NCI-H1436 (cell line): ENCODE measurements around the gene LIPE.
A peak's percentile ranks its signal among the peaks of the same experiment; 100 is the strongest.

ENCODE experiments used
- DNase-seq: peaks from one replicate; lab custom pipeline; 2025; lab: John Stamatoyannopoulos, UW

The LIPE gene

GRCh38 chr19:42412661-42413076, 14.5 kb downstream of the LIPE start:
- no peak for DNase-seq

DNA sequence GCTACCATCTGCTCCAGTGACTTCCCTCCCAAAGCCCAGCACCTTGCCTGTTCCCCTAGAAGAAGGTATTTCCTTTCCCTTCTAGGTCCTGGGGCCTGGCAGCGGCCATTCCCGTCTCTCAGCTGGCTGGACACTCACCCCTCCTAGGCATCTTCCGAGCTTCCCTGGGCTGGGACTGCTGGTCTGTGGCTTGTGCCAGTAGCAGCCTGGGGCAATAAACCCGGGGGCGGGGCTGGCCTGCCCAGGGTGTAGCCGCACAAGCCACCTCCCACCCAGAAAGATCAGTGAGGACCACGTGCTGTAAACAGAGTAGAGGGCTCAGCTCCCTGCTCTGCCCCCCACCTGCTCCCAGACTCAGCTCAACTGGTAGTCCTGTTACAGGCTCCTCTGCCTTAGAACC, 15.0 kb downstream of the LIPE start:
- no peak for DNase-seq

DNA sequence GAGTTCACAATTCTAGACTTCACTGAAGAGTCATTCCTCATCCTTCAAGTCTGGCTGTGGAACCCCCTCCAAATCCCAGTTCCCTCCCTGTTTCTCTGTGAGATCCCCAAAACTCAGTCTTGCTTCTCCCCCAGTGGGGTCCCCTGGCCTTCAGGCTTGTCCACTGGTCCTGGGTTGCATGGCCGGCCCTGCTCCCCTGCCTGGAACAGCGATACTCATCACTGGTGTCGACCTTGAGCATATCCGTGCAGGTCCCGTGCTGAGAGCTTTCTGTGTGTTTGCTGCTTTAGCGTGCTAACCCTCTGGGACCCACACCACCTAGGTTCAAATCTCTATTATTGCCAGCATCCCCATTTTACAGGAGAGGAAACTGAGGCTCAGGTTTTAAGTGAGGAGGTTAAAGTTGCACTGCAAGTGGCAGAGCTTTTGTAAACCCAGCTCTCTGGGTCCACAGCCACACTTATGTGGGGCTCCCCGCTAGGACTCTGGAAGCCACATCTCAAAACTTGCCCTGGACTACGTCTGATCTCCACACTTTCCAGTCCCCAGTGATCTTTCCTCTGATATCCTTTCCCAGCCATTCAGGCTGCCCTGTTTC, 15.5 kb downstream of the LIPE start:
- DNase-seq: no peak

DNA sequence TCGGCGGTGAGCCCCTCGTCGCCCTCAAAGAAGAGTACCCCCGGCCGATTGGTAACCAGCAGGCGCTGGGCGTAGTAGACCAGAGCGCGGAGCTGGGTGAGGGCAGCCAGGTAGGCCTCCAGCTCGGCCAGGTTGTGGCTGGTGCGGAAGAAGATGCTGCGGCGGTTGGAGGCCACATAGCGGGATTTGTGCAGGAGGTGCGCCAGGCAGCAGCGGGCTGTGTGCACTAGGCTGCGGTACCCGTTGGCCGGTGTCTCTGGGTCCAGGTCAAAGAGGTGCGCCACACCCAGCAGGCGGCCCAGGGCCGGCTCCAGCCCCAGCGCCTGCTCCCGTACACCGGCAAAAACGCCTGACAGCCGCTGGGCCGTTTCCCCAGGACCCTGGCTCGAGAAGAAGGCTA, 16.8 kb downstream of the LIPE start:
- no peak for DNase-seq

DNA sequence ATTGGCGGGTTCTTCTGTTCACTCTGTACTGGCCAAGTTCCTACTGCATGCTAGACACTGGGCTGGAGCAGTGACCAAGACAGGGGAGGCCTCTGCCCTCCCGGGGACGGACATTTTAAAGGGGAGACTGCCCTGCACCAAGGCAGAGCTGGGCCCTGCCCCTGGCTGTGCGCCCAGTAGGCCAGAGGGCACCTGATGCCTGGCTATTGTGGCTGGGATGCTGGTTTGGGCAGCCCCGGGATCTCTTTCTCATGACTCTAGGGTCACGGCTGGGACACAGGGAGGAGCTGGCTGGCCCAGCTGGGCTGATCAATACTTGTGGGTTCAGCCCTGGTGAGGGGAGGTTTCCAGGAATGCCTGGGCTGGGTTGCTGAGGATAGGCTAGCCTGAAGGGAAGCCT, 17.7 kb downstream of the LIPE start:
- DNase-seq: no peak

GRCh38 chr19:42407816-42408175, 19.4 kb downstream of the LIPE start:
- no peak for DNase-seq

GRCh38 chr19:42407085-42407815, 19.9 kb downstream of the LIPE start:
- no peak for DNase-seq

- DNase-seq: no peak
Observed at GRCh38 chr19:42406111-42406510, 21.1 kb downstream of the LIPE start.

DNA sequence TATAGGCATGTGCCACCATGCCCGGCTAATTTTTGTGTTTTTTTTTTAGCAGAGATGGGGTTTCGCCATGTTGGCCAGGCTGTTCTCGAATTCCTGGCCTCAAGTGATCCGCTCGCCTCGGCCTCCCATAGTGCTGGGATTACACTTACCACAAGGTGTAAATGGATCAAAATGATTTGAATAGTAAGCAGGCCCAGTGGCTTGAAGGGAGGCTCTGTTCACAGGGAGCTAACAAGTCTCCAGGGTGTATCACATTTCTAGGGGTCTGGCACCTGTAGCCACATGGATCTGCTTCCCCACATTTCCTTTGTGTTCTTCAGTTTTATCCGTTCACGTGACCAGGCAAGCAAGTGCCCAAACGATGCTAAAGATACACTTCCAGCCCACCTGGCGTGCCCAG, 23.6 kb downstream of the LIPE start:
- DNase-seq: no peak

DNA sequence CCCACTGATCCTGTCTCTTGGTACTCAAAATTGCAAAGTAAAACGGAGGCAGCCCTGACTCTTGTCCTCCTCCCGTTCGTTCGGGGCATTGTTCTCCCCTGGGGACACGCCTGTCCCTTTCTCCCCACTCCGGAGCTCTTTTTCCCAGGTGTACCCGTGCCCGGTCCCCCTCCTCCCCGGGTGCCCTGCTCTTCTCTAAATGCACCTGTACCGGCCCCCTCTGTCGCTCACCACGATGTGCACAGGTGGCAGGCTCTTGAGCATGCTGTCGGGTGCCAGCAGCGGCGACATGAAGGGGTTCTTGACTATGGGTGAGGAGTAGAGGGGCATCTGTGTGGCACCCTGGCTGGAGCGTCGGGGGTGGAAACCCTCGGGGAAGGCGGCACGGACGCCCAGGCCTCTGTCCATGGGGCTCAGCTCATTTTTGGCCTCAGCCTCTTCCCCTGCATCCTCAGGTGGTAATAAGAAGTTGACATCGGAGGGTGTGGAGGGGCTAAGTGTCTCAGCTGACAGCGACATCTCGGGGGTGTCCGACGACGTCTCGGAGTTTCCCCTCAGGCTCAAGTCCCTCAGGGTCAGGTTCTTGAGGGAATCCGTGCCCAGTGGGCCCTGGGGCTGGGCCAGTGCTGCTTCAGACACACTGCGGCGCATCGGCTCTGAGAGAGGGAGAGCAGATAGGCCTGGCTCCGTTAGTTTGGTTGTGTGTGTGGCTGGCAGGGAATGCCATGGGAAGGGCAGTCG, 24.6 kb downstream of the LIPE start:
- DNase-seq: no peak

GRCh38 chr19:42401365-42402303, 25.6 kb downstream of the LIPE start:
- peak; percentile 39 for DNase-seq

DNA sequence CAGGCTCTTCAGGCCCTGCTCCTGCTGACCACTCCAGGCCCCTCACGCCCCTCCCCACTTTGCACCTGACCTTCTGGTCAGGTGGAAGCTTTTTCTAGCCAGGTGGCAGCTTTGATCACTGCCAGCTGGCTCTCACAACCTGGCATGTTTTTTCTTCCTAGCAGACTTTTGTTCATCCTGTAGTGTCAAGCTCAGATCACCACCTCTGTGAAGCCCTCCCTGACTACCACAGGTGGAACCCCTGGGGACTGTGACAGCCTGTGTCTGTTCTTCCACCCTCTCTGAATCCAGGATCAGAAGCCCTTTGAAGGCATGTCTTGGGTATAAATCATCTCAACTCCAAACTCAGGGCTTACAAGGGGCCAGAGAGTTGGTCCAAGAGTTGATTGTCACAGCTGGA, 26.8 kb downstream of the LIPE start:
- no peak for DNase-seq

- no peak for DNase-seq
Observed at GRCh38 chr19:42397263-42398166, 29.7 kb downstream of the LIPE start.

- peak; percentile 98 for DNase-seq
Observed at GRCh38 chr19:42396381-42397262, 30.6 kb downstream of the LIPE start.

GRCh38 chr19:42394751-42395150, 32.4 kb downstream of the LIPE start:
- no peak for DNase-seq

DNA sequence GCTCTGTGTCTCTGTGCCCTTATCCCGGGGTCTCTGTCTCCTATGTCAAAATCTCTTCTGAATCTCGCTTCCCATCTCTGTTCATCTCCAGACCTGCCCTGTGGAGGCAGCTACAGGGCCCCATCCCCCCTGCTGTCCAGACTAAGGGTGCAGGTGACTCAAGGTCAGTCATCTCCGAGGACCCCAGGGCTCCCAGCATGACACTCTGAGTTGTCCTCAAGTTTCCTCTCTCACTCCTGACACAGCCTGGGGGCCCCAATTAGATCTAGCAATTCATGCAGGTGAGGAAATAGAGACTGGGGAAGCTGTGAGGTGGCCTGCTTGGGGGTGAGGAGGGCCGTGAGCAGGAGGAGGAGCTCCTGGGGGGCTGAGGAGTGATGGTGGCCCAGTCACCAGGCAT, 35.0 kb downstream of the LIPE start:
- DNase-seq: no peak

DNA sequence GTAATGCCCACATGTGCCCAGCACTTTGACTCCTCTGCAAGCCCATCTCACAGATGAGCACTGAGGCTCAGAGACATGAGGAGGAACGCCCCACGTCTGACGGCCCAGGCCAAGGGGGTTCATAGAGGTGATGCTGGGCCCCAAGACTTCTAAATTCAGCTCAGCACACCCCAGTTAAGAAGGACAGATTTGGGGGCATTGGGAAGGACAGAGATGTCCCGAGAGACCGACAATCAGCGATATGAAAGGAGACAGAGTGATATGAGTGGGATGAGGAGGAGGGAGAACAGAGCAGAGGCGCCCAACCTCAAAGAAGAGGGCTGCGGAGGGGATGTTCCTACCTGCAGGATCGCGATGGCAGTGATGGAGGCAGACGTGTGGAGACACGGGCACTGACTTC, 37.3 kb downstream of the LIPE start, which contains the start of gene CNFN:
Gene CNFN (minus strand): TSS at position 399 of the 400 bp plus-strand sequence. CDS start 1,260 bp downstream, outside the sequence.
- peak; percentile 25 for DNase-seq

- DNase-seq: no peak
Observed at GRCh38 chr19:42388851-42389489, 38.2 kb downstream of the LIPE start.

GRCh38 chr19:42386974-42387707, 40.0 kb downstream of the LIPE start:
- peak; percentile 74 for DNase-seq
